ENCODE measurements around the gene EPHB1. TPM values are rescaled to one million over a fixed set of nuclear protein-coding genes. Genes with fewer than 3 reads are reported as not detected.

EPHB1 gene
- total RNA-seq, 1 experiment from 2014 or later: 2.8 TPM

GRCh38 chr3:135154186-135154585 lies 359.1 kb downstream of the EPHB1 start:
- Histone ChIP-seq H2BK15ac (ENCODE audit: low read depth, low read length) (no peak overlapping the region), H4K91ac (ENCODE audit: insufficient read length, low read depth, low read length) (no peak overlapping the region), H3K27me3 (ENCODE audit: insufficient read depth, low read length) (no peaks in the 10 kb centered on the region), H3K4me1 (ENCODE audit: insufficient read depth, low read length) (no peaks in the 10 kb centered on the region), H3K4ac (ENCODE audit: low read depth, low read length) (no peak overlapping the region), H3K14ac (ENCODE audit: insufficient read depth, low read length) (no peak overlapping the region; the same call in 1 of the 2 replicates), H3K23ac (ENCODE audit: insufficient read length, low read depth, low read length) (no peak overlapping the region), H3K23me2 (ENCODE audit: insufficient read length, low read depth, low read length, poor library complexity, severe bottlenecking) (no peaks in the 10 kb centered on the region), H3K18ac (ENCODE audit: insufficient read length, low read depth, low read length) (no peak overlapping the region), H2BK12ac (ENCODE audit: insufficient read length, low read depth, low read length) (no peak overlapping the region), H3K79me1 (ENCODE audit: insufficient read depth, low read depth, low read length, poor library complexity, severe bottlenecking) (no peaks in the 10 kb centered on the region), H4K20me1 (ENCODE audit: control insufficient read depth, insufficient read depth, insufficient read length) (no peaks in the 10 kb centered on the region), H3T11ph (ENCODE audit: low read length) (no peak overlapping the region), H3K56ac (ENCODE audit: insufficient read length, low read depth, low read length) (no peak overlapping the region), H2BK120ac (ENCODE audit: low read depth, low read length, poor library complexity, severe bottlenecking) (no peak overlapping the region), H3K9me3 (ENCODE audit: control insufficient read depth, low read depth, low read length) (no peaks in the 10 kb centered on the region), H3K79me2 (ENCODE audit: insufficient read depth, low read length) (no peaks in the 10 kb centered on the region), H2BK20ac (ENCODE audit: low read depth, low read length, poor library complexity, severe bottlenecking) (no peak overlapping the region), H4K8ac (replicated peaks; ENCODE audit: insufficient read length, low read depth, low read length) (peak overlapping the region; percentile 24), H2BK5ac (ENCODE audit: insufficient read length, low read length) (no peak overlapping the region), H2AFZ (ENCODE audit: low read length) (no peak overlapping the region), H3K9ac (ENCODE audit: extremely low read depth, insufficient read length, low read length) (no peak overlapping the region), H3K27ac (ENCODE audit: insufficient read length, low read depth, low read length) (no peak overlapping the region), H2AK5ac (ENCODE audit: insufficient read length, low read length) (no peak overlapping the region), H4K5ac (ENCODE audit: insufficient read length, low read depth, low read length) (no peak overlapping the region), H3K4me2 (ENCODE audit: insufficient read depth, insufficient read length, low read length) (no peak overlapping the region)
- no peak for TF ChIP-seq CTCF (conservative IDR thresholded peaks at IDR 0.05)
- WGBS (ENCODE audit: extremely low coverage, insufficient read length, low lambda C conversion rate): no CpG with 5 or more reads among the region's 2 CpGs
- DNase-seq: no peak
- Mint-ChIP-seq H3K9me3 (no peaks in the 10 kb centered on the region), H3K27ac (no peak overlapping the region), H3K4me3 (no peak overlapping the region), H3K27me3 (ENCODE audit: low read depth) (no peaks in the 10 kb centered on the region; the same call in 1 of the 2 replicates), H3K4me1 (no peaks in the 10 kb centered on the region), H3K36me3 (ENCODE audit: insufficient read depth in 1 of 3, low read depth in 3 of 3) (no peaks in the 10 kb centered on the region)

Data from H9 (cell line).